Endothelial cell of umbilical vein (primary cell): ENCODE data around the gene BLACAT1. TPM values are rescaled to one million over a fixed set of nuclear protein-coding genes. Genes with fewer than 3 reads are reported as not detected.
"Not testable (repeated sequence)": the region's sequence is repeated elsewhere in the genome, so short reads cannot be mapped to it uniquely, and the experiment has no call there.

Experiments
- BruUV-seq: library from RNA; stranded (reverse); fragments of 400-500 nt; replicated peaks from 2 replicates; lab custom pipeline; 2021; lab: Mats Ljungman, UMichigan
- CTCF ChIA-PET: fragments of 300-600, 350-600 bp; sonication (Branson Sonifier 250); formaldehyde crosslinking; loops from one replicate; lab custom pipeline; 2021; ENCODE audit warnings: antibody characterized with exemption, inconsistent platforms; lab: Charles Lee
- POLR2A ChIA-PET: fragments of 300-600, 350-600 bp; sonication (Branson Sonifier 250); formaldehyde crosslinking; loops from one replicate; lab custom pipeline; 2021; ENCODE audit warnings: antibody characterized with exemption, inconsistent platforms; lab: Charles Lee
- DNase-seq: peaks from one replicate; pipeline ENCODE4 v3.0.0-alpha.2; 2011; ENCODE audit warnings: low read depth, low spot score
- FAIRE-seq: peaks from 2 replicates; lab custom pipeline; 2011; peaks lifted over from hg19 to GRCh38; lab: Jason Lieb, UNC
- H2AFZ ChIP-seq: 2 replicates; pipeline ENCODE4 v1.6.0; 2012; ENCODE audit warnings: low read depth, low read length, control low read depth, inconsistent platforms
- H3K27ac ChIP-seq: 2 replicates; pipeline ENCODE4 v1.5.1; 2011; ENCODE audit warnings: low read depth, mild to moderate bottlenecking, control low read depth, low read length, moderate library complexity; ENCODE audit not compliant: insufficient read depth
- H3K27me3 ChIP-seq, 2 experiments: 2 replicates each; pipeline versions ENCODE4 v1.6.0 to v1.6.1; 2011; ENCODE audit warnings: low read length in 2 of 2, mixed read lengths in 1 of 2; ENCODE audit not compliant: control insufficient read depth in 2 of 2, insufficient read depth in 2 of 2
- H3K36me3 ChIP-seq, 2 experiments: 2 replicates in 1 of 2; 3 replicates in 1 of 2; pipeline ENCODE4 v1.5.1; 2011; ENCODE audit warnings: low read length in 2 of 2, mild to moderate bottlenecking in 1 of 2, moderate library complexity in 1 of 2; ENCODE audit not compliant: control insufficient read depth in 2 of 2, insufficient read depth in 2 of 2; ENCODE audit errors: extremely low read depth in 1 of 2
- H3K4me1 ChIP-seq: 3 replicates; pipeline ENCODE4 v1.5.1; 2011; ENCODE audit warnings: mild to moderate bottlenecking, low read length; ENCODE audit not compliant: control insufficient read depth, insufficient read depth; ENCODE audit errors: extremely low read depth
- H3K4me2 ChIP-seq: 2 replicates; pipeline ENCODE4 v1.6.1; 2011; ENCODE audit warnings: low read length, control low read depth, mixed read lengths; ENCODE audit not compliant: insufficient read depth
- H3K4me3 ChIP-seq, 3 experiments: fragments of 200-600 bp in 1 of 3; sonication (generic), shearing (Covaris generic) in 1 of 3; replicated peaks in 1 of 3; 2 replicates each; pipeline ENCODE4 v1.5.1; 2011 to 2016; ENCODE audit warnings: control low read depth in 3 of 3, low read length in 3 of 3, mild to moderate bottlenecking in 2 of 3, inconsistent platforms in 1 of 3, low read depth in 1 of 3, moderate library complexity in 1 of 3; ENCODE audit not compliant: insufficient read depth in 1 of 3
- H3K79me2 ChIP-seq: 2 replicates; pipeline ENCODE4 v1.6.0; 2012; ENCODE audit warnings: low read length, inconsistent platforms; ENCODE audit not compliant: control insufficient read depth, insufficient read depth
- H3K9ac ChIP-seq: replicated peaks from 2 replicates; pipeline ENCODE3; 2011; ENCODE audit warnings: low read length, control low read depth; ENCODE audit not compliant: insufficient read depth; ENCODE audit errors: extremely low read depth
- H3K9me1 ChIP-seq: replicated peaks from 3 replicates; pipeline ENCODE4 v1.6.0; 2011; ENCODE audit warnings: mild to moderate bottlenecking, low read length; ENCODE audit not compliant: control insufficient read depth, insufficient read depth; ENCODE audit errors: extremely low read depth
- H3K9me3 ChIP-seq: replicated peaks from 2 replicates; pipeline ENCODE4 v1.5.1; 2012; ENCODE audit warnings: low read length, inconsistent platforms; ENCODE audit not compliant: control insufficient read depth, insufficient read depth
- H4K20me1 ChIP-seq: replicated peaks from 2 replicates; pipeline ENCODE3; 2011; ENCODE audit warnings: mild to moderate bottlenecking, low read length; ENCODE audit not compliant: control insufficient read depth, insufficient read depth; ENCODE audit errors: extremely low read depth
- EZH2 ChIP-seq: IDR thresholded peaks from 2 replicates; pipeline ENCODE4 v1.6.1; 2012; ENCODE audit warnings: borderline replicate concordance, low read depth, mild to moderate bottlenecking, moderate library complexity, low read length, inconsistent platforms; ENCODE audit not compliant: severe bottlenecking
- FOS ChIP-seq: IDR thresholded peaks from 2 replicates; pipeline ENCODE4 v1.6.1; 2011; ENCODE audit warnings: mild to moderate bottlenecking, low read length, moderate library complexity, borderline replicate concordance; ENCODE audit not compliant: insufficient read depth
- GATA2 ChIP-seq: IDR thresholded peaks from 2 replicates; pipeline ENCODE4 v1.7.0; 2011; ENCODE audit warnings: low read depth, mild to moderate bottlenecking, moderate library complexity, mixed read lengths, low read length; ENCODE audit not compliant: insufficient read length, insufficient read depth
- JUN ChIP-seq: IDR thresholded peaks from 2 replicates; pipeline ENCODE4 v1.6.1; 2011; ENCODE audit warnings: borderline replicate concordance, low read depth; ENCODE audit not compliant: insufficient read length, insufficient read depth
- MYC ChIP-seq: IDR thresholded peaks from one replicate; pipeline ENCODE4 v1.6.1; 2011; ENCODE audit warnings: mild to moderate bottlenecking, low read depth, low read length
- POLR2A ChIP-seq: IDR thresholded peaks from 2 replicates; pipeline ENCODE4 v1.6.1; 2012; ENCODE audit warnings: low read depth, mild to moderate bottlenecking, control low read depth, low read length
- POLR2AphosphoS5 ChIP-seq: IDR thresholded peaks from 2 replicates; pipeline ENCODE4 v1.6.1; 2012; ENCODE audit warnings: low read depth, mild to moderate bottlenecking, control low read depth, low read length, moderate library complexity; ENCODE audit not compliant: insufficient read depth
- dilution Hi-C: fragments of 300-500 bp; cut with MboI; formaldehyde crosslinking; loops from one replicate; pipeline ENCODE4 v1.15.0; 2019; ENCODE audit warnings: low sequenced_read_pairs; ENCODE audit not compliant: extremely low pct_ligation_motif_present
- intact Hi-C: fragments of 100-400 bp; cut with micrococcal nuclease; formaldehyde crosslinking; loops from one replicate; pipeline ENCODE4 v1.10.0; 2022
- polyA plus RNA-seq, 4 experiments: library from polyadenylated mRNA; depleted of rRNA in 3 of 4; stranded (reverse) in 3 of 4; unstranded in 1 of 4; fragments of >200 nt; gene quantifications; 2 replicates each; pipeline versions ENCODE4 v1.2.1 to v1.2.3, GENCODE V29; 2011 to 2012; ENCODE audit warnings: missing spikeins in 1 of 4
- total RNA-seq: library from RNA; stranded (reverse); gene quantifications from 2 replicates; pipeline ENCODE4 v1.2.3, GENCODE V29; 2021
- TF ChIP-seq, protein P1 (sequence below): IDR thresholded peaks from 2 replicates; pipeline ENCODE4 v1.6.1; 2011; ENCODE audit not compliant: insufficient read depth, insufficient read length

Gene BLACAT1
- total and polyA plus RNA-seq, 2 donors (not counting 3 experiments of a cell fraction or from before 2014, with no cell fraction given) = not detected

GRCh38 chr1:205435578-205436573 lies 20.0 kb downstream of the BLACAT1 start:
- Histone ChIP-seq H3K4me2 (no peak overlapping the region), H3K4me1 (peaks cover 2% of the 10 kb centered on the region), H3K4me3 (no peak overlapping the region), H3K36me3 (no peaks in the 10 kb centered on the region), H3K9me3 (no peaks in the 10 kb centered on the region), H3K27me3 (peaks cover 14 to 17% of the 10 kb centered on the region in 2 experiments), H3K9me1 (no peaks in the 10 kb centered on the region), H4K20me1 (no peaks in the 10 kb centered on the region), H3K27ac (no peak overlapping the region), H3K9ac (no peak overlapping the region), H2AFZ (no peak overlapping the region), H3K79me2 (no peaks in the 10 kb centered on the region)
- DNase-seq = no peak
- ChIA-PET POLR2A (no interaction called here), CTCF (no interaction called here)
- dilution Hi-C loops (no loop called here), intact Hi-C loops (loop anchor here (5.0 kb wide), 1 partner anchor 86 kb away; no protein-coding TSS in a partner anchor)
- no peak for FAIRE-seq
- no TSS peak for BruUV-seq
- TF ChIP-seq EZH2 = peak; percentile 25
- TF ChIP-seq, protein P1, sequence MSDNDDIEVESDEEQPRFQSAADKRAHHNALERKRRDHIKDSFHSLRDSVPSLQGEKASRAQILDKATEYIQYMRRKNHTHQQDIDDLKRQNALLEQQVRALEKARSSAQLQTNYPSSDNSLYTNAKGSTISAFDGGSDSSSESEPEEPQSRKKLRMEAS = no peak

DNA sequence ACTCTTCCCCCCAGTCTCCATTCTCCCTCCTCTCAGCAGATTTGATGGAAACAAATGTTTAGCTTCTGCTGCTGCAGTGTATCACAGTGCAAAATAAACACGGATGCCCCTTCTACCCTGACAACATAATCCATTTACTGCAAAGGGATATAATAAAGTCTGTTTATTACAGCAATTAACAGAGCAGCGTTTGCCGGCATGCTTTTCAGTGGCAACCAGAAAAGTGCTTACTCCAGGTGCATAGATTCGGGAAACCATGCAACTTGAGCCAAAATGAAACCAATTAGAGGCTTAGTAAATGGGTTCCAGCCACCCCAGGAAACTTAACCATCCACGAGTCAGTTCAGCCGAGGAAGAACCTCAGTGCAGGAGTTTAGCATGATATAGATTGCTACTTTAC lies 21.1 kb downstream of the BLACAT1 start:
- no peaks in the 10 kb centered on the region for H3K36me3 ChIP-seq
- intact Hi-C loops (loop anchor here (5.0 kb wide), 1 partner anchor 88 kb away; no protein-coding TSS in a partner anchor), dilution Hi-C loops (no loop called here)
- ChIA-PET CTCF (interaction anchor here (1.0 to 1.8 kb wide), 2 partner anchors 51 to 81 kb away, joined by 4 to 8 read pairs; no protein-coding TSS in a partner anchor), POLR2A (no interaction called here)
- TF ChIP-seq POLR2AphosphoS5 (no peak), POLR2A (no peak), JUN (no peak), MYC (no peak), FOS (no peak), GATA2 (no peak), EZH2 (no peak)
- TF ChIP-seq, protein P1 = no peak
- H3K9me1 ChIP-seq = no peaks in the 10 kb centered on the region
- DNase-seq = no peak
- no TSS peak for BruUV-seq
- H3K4me2 ChIP-seq = no peak overlapping the region
- no peak for FAIRE-seq
- no peaks in the 10 kb centered on the region for H3K9me3 ChIP-seq
- H3K27me3 ChIP-seq = peaks cover 14 to 17% of the 10 kb centered on the region in 2 experiments
- H3K9ac ChIP-seq = no peak overlapping the region
- H3K79me2 ChIP-seq = no peaks in the 10 kb centered on the region
- H3K27ac ChIP-seq = no peak overlapping the region
- H3K4me3 ChIP-seq = no peak overlapping the region
- H3K4me1 ChIP-seq = peaks cover 2% of the 10 kb centered on the region
- H2AFZ ChIP-seq = no peak overlapping the region
- H4K20me1 ChIP-seq = no peaks in the 10 kb centered on the region

DNA sequence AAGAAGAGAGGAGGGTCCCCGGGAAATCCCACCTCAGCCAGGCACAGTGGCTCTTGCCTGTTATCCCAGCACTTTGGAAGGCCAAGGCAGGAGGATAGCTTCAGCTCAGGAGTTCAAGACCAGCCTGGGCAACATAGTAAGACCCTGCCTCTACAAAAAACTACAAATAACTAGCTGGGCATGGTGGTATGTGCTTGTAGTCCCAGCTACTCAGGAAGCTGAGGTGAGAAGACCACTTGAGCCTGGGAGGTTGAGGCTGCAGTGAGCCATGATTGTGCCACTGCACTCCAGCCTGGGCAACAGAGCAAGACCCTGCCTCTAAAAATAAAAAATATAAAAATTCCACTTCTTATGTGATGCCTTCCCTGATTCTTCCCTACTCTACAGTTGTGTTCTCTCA lies 23.2 kb downstream of the BLACAT1 start:
- intact Hi-C loops, H3K4me2 ChIP-seq, H3K79me2 ChIP-seq, dilution Hi-C loops, FAIRE-seq, H3K36me3 ChIP-seq, H3K4me3 ChIP-seq, H3K4me1 ChIP-seq, POLR2A ChIA-PET, BruUV-seq, H3K9me1 ChIP-seq, H4K20me1 ChIP-seq, DNase-seq, H3K27ac ChIP-seq, H3K9me3 ChIP-seq, H3K9ac ChIP-seq, H2AFZ ChIP-seq: not testable (repeated sequence)
- CTCF ChIA-PET = interaction anchor here (0.6 kb wide), 1 partner anchor 53 kb away, joined by 3 read pairs; no protein-coding TSS in a partner anchor
- peaks cover 14 to 17% of the 10 kb centered on the region in 2 experiments for H3K27me3 ChIP-seq
